ENCODE results near the gene SPEM2. TPM values are rescaled to one million over a fixed set of nuclear protein-coding genes. Genes with fewer than 3 reads are reported as not detected.

The SPEM2 gene
- total RNA-seq, 1 experiment from 2014 or later: not detected

GRCh38 chr17:7409716-7410115, 15.7 kb upstream of the SPEM2 start:
- no peak for DNase-seq (ENCODE audit: low read depth, low spot score)
- no peak for TF ChIP-seq JUND (IDR thresholded peaks at IDR 0.05)
- TF ChIP-seq RAD21 (IDR thresholded peaks at IDR 0.05; ENCODE audit: low read depth): no peak
- no peak for TF ChIP-seq SRF (IDR thresholded peaks at IDR 0.05; ENCODE audit: low read depth)
- no peak for TF ChIP-seq REST (IDR thresholded peaks at IDR 0.05; ENCODE audit: low read depth)
- TF ChIP-seq ELF1 (IDR thresholded peaks at IDR 0.05; ENCODE audit: borderline replicate concordance, low read depth): no peak
- no peak for TF ChIP-seq TCF7L2 (IDR thresholded peaks at IDR 0.05; ENCODE audit: borderline replicate concordance, extremely low read depth, insufficient read depth, insufficient read length)
- no peak for TF ChIP-seq FOSL1 (IDR thresholded peaks at IDR 0.05; ENCODE audit: low read depth)
- no peak for TF ChIP-seq YY1 (IDR thresholded peaks at IDR 0.05; ENCODE audit: extremely low read depth, insufficient replicate concordance, low read depth, low read length)
- TF ChIP-seq CTCF (IDR thresholded peaks at IDR 0.05 in 2 of 3, conservative IDR thresholded peaks at IDR 0.05 in 1 of 3; ENCODE audit: borderline replicate concordance in 1 of 3, insufficient read depth in 1 of 3, low read depth in 2 of 3, low read length in 2 of 3): no peak
- no peak for TF ChIP-seq ZNF274 (IDR thresholded peaks at IDR 0.05; ENCODE audit: low read depth, low read length)
- TF ChIP-seq EZH2 (IDR thresholded peaks at IDR 0.05): no peak
- no peak for TF ChIP-seq ZFX (IDR thresholded peaks at IDR 0.05)
- TF ChIP-seq POLR2A (IDR thresholded peaks at IDR 0.05; ENCODE audit: borderline replicate concordance, extremely low read depth, insufficient read depth, insufficient read length): no peak
- no peak for TF ChIP-seq ATF3 (IDR thresholded peaks at IDR 0.05)
- no peak for TF ChIP-seq EGR1 (IDR thresholded peaks at IDR 0.05; ENCODE audit: low read depth)
- H3K4me3 ChIP-seq (replicated peaks in 1 of 2; ENCODE audit: low read depth in 1 of 2, low read length in 2 of 2): no peak overlapping the region
- H3K27me3 ChIP-seq (ENCODE audit: insufficient read depth, low read length): no peaks in the 10 kb centered on the region
- no TSS peak for BruUV-seq (replicated peaks)
- H3K36me3 ChIP-seq (ENCODE audit: control insufficient read depth in 1 of 2, insufficient read depth in 2 of 2, low read length in 2 of 2): peaks cover 0 to 6% of the 10 kb centered on the region in 2 experiments; a peak in 1 of 4 replicates
- H3K9me3 ChIP-seq (ENCODE audit: control insufficient read depth in 1 of 2, insufficient read depth in 1 of 2, low read depth in 1 of 2, low read length in 2 of 2): no peaks in the 10 kb centered on the region
- RAD21 ChIA-PET (ENCODE audit: low non-redundant PET in 1 of 2, low total read pairs in 2 of 2, uncharacterized antibody in 2 of 2, unreplicated experiment in 2 of 2): no interaction called here
- H3K9ac ChIP-seq (ENCODE audit: low read length): no peak overlapping the region
- no peak overlapping the region for H2AFZ ChIP-seq (ENCODE audit: low read depth, low read length, poor library complexity, severe bottlenecking)
- intact Hi-C loops (cut with micrococcal nuclease): no loop called here
- H3K79me2 ChIP-seq (ENCODE audit: insufficient read depth, low read length): peaks cover 2% of the 10 kb centered on the region; the same call in 1 of the 2 replicates
- no peaks in the 10 kb centered on the region for H4K20me1 ChIP-seq (ENCODE audit: insufficient read depth)
- POLR2A ChIA-PET: no interaction called here
- H3K4me2 ChIP-seq (ENCODE audit: low read length): no peak overlapping the region
- H3K4me1 ChIP-seq (ENCODE audit: control insufficient read depth in 1 of 2, insufficient read depth in 2 of 2, low read length in 2 of 2): peaks cover 8 to 17% of the 10 kb centered on the region in 2 experiments; a peak in 3 of 4 replicates
- CTCF ChIA-PET: no interaction called here
- H3K27ac ChIP-seq (ENCODE audit: low read depth, low read length): no peak overlapping the region
- H3K9me2 ChIP-seq (ENCODE audit: insufficient read depth): no peaks in the 10 kb centered on the region
- ATAC-seq: no peak

Data from HCT116 (cell line).